ENCODE data around the gene IFITM5. TPM values are rescaled to one million over a fixed set of nuclear protein-coding genes. Genes with fewer than 3 reads are reported as not detected.

Gene IFITM5
- polyA plus RNA-seq, 3 donors, result not detected

- Histone ChIP-seq H4K20me1 (ENCODE audit: insufficient read depth, low read length) (peaks cover 5% of the 10 kb centered on the region), H3K4me3 (replicated peaks in 1 of 3; ENCODE audit: low read depth in 2 of 3, low read length in 3 of 3) (no peak overlapping the region), H3K79me2 (ENCODE audit: insufficient read depth, low read length) (no peaks in the 10 kb centered on the region), H3K36me3 (replicated peaks in 1 of 2; ENCODE audit: control insufficient read depth in 1 of 2, insufficient read depth in 2 of 2, low read length in 2 of 2) (no peaks in the 10 kb centered on the region), H3K4me1 (ENCODE audit: control insufficient read depth in 1 of 2, insufficient read depth in 2 of 2, low read length in 2 of 2) (peaks cover 23 to 31% of the 10 kb centered on the region in 2 donors), H3K27ac (ENCODE audit: low read depth in 1 of 2, low read length in 2 of 2) (no peak overlapping the region), H3K9me3 (replicated peaks in 1 of 2; ENCODE audit: control insufficient read depth in 1 of 2, insufficient read depth in 1 of 2, low read length in 2 of 2) (peaks cover 0 to 13% of the 10 kb centered on the region in 2 donors), H3K4me2 (replicated peaks; ENCODE audit: extremely low read depth, low read length, poor library complexity, severe bottlenecking) (no peak overlapping the region), H2AFZ (ENCODE audit: insufficient read depth, low read depth, low read length, poor library complexity, severe bottlenecking) (no peak overlapping the region), H3K9ac (ENCODE audit: insufficient read depth, low read length, poor library complexity, severe bottlenecking) (no peak overlapping the region), H3K27me3 (ENCODE audit: control insufficient read depth in 2 of 2, insufficient read depth in 2 of 2, low read length in 2 of 2) (peaks cover 20 to 48% of the 10 kb centered on the region in 2 donors)
- Mint-ChIP-seq H3K4me3 (peak overlapping the region in 1 of 2 donors; percentile 21), H3K9me3 (peaks cover 0 to 24% (median 10%) of the 10 kb centered on the region in 7 donors), H3K27me3 (ENCODE audit: low read depth in 3 of 3) (peaks cover 55 to 82% (median 59%) of the 10 kb centered on the region in 3 donors), H3K36me3 (peaks cover 7 to 19% of the 10 kb centered on the region in 2 donors), H3K27ac (no peak overlapping the region), H3K4me1 (peaks cover 29% of the 10 kb centered on the region)
- no peak for DNase-seq
- intact Hi-C loops (cut with micrococcal nuclease), result loop anchor here in 1 of 2 donors (5.0 kb wide), 1 partner anchor 34 kb away; no protein-coding TSS in a partner anchor
- WGBS (ENCODE audit: insufficient coverage), result 100% methylated on average over 1 of the region's 8 CpGs
- TF ChIP-seq CTCF (IDR thresholded peaks at IDR 0.05), result no peak
These were observed 13.5 kb downstream of the IFITM5 start for GRCh38 chr11:285894-286220.

GRCh38 chr11:285021-285893, 14.1 kb downstream of the IFITM5 start:
- Histone ChIP-seq H3K4me3 (replicated peaks in 1 of 3; ENCODE audit: low read depth in 2 of 3, low read length in 3 of 3) (no peak overlapping the region), H3K79me2 (ENCODE audit: insufficient read depth, low read length) (no peaks in the 10 kb centered on the region), H3K27ac (ENCODE audit: low read depth in 1 of 2, low read length in 2 of 2) (no peak overlapping the region), H3K9me3 (replicated peaks in 1 of 2; ENCODE audit: control insufficient read depth in 1 of 2, insufficient read depth in 1 of 2, low read length in 2 of 2) (peaks cover 0 to 13% of the 10 kb centered on the region in 2 donors), H2AFZ (ENCODE audit: insufficient read depth, low read depth, low read length, poor library complexity, severe bottlenecking) (no peak overlapping the region), H3K36me3 (replicated peaks in 1 of 2; ENCODE audit: control insufficient read depth in 1 of 2, insufficient read depth in 2 of 2, low read length in 2 of 2) (no peaks in the 10 kb centered on the region), H3K27me3 (ENCODE audit: control insufficient read depth in 2 of 2, insufficient read depth in 2 of 2, low read length in 2 of 2) (peaks cover 24 to 51% of the 10 kb centered on the region in 2 donors), H3K4me1 (ENCODE audit: control insufficient read depth in 1 of 2, insufficient read depth in 2 of 2, low read length in 2 of 2) (peaks cover 27 to 37% of the 10 kb centered on the region in 2 donors), H3K4me2 (replicated peaks; ENCODE audit: extremely low read depth, low read length, poor library complexity, severe bottlenecking) (no peak overlapping the region), H3K9ac (ENCODE audit: insufficient read depth, low read length, poor library complexity, severe bottlenecking) (no peak overlapping the region), H4K20me1 (ENCODE audit: insufficient read depth, low read length) (peaks cover 5% of the 10 kb centered on the region)
- Mint-ChIP-seq H3K9me3 (peaks cover 0 to 27% (median 10%) of the 10 kb centered on the region in 7 donors), H3K4me3 (peak overlapping the region in 1 of 2 donors; percentile 40), H3K27ac (no peak overlapping the region), H3K4me1 (peaks cover 32% of the 10 kb centered on the region), H3K36me3 (peaks cover 9 to 19% of the 10 kb centered on the region in 2 donors), H3K27me3 (ENCODE audit: low read depth in 3 of 3) (peaks cover 59 to 84% (median 61%) of the 10 kb centered on the region in 3 donors)
- 92% methylated on average over 25 of the region's 29 CpGs for WGBS (ENCODE audit: insufficient coverage)
- TF ChIP-seq CTCF (IDR thresholded peaks at IDR 0.05), result no peak
- intact Hi-C loops (cut with micrococcal nuclease), result loop anchor here in 1 of 2 donors (5.0 kb wide), 1 partner anchor 33 kb away; no protein-coding TSS in a partner anchor
- DNase-seq, result no peak
